HG03565 (cell line): ENCODE measurements around the gene NAALADL2.
"Not testable (repeated sequence)": the region's sequence is repeated elsewhere in the genome, so short reads cannot be mapped to it uniquely, and the experiment has no call there.

Experiments
- ATAC-seq: cut with Tn5 transposase; IDR thresholded peaks from one replicate; pipeline ENCODE4 v1.9.1; 2021; ENCODE audit warnings: mild to moderate bottlenecking, moderate library complexity; ENCODE audit not compliant: unreplicated experiment

The NAALADL2 gene

GRCh38 chr3:175460849-175461399 is 601.8 kb downstream of the NAALADL2 start:
- ATAC-seq: not testable (repeated sequence)

GRCh38 chr3:175464362-175464761 is 605.2 kb downstream of the NAALADL2 start:
- ATAC-seq: no peak

DNA sequence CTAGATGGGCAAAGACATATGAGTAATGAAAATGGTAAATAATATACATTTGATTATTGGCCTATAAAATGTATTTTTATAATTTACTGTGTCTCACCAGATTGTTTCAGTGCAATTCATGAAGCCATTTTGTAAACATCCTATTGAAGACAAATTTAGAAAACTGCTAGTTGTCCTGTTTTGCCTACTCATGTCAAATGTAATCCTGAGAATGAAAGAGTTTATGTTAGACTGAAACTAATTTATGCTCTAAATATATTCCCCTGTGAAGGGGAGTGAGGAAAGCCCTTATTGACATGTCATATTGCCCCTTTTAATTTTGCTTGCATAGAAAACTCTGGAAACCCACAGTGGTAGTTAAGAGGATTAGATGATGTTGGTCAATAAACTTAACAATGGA is 610.0 kb downstream of the NAALADL2 start:
- ATAC-seq: no peak

GRCh38 chr3:175475765-175476164 is 616.6 kb downstream of the NAALADL2 start:
- no peak for ATAC-seq

DNA sequence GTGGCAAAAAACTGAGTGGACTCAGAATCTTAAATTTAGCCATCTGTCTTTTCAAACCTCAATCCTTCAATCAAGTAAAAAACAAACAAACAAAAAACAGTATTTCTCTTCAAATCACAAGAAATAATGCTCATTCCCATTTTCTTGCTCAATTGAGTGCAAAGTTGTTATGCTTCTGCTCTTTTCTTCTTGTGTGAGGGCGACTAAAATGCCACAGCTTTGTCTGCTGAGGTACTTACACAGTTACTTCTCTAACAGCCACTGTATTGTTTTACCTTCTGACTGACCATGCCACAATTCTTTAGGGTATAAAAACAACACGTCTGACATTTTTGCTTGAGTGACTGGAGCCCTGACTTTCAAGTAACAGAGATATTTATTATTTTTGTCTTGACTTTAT is 617.4 kb downstream of the NAALADL2 start:
- ATAC-seq: no peak

DNA sequence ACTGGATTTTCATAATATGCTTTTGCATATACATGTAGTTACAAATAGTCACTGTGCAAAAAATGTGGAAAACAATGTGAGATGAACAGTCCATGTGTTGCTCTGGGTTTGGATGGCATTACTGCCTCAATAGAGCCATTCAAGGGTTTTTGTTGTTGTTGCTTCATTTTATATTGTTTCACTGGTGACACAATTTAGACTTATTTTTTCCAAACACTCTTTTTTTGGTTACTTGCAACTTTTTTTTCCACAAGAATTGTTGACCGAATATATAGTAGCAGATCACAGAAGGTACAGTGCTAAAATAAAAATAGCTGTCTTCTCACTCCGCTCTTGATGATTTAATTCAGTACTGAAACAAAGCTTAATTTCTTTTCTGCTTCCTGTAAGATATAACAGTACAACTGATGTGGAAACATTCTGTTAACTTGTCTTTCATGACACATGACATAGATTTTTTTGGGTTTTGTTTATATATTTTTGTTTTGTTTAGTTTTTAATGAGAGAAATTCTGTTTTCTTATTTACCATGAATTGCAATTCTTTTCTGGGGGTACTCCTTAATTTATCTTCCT is 618.6 kb downstream of the NAALADL2 start:
- peak; percentile 98 for ATAC-seq

DNA sequence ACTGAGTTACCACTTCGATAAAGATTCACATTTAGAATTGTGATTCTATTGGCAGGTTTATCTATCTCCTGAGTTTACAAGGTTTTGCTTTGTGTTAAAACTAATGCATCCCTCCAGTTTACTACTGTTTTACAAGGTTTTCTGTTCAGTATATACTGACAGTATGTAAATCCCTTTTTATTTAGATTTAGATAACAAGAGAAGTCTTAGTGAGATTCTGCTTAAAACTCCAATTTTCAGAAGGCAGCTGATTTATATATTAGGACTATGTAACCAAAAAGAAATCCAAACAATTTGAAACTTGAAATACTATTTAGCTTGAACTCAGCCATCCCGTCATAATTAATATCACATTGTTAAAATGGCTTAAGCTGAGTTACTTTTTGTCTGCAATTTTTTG is 619.2 kb downstream of the NAALADL2 start:
- ATAC-seq: no peak

- ATAC-seq: no peak
Measured at GRCh38 chr3:175479175-175479574, 620.0 kb downstream of the NAALADL2 start.

DNA sequence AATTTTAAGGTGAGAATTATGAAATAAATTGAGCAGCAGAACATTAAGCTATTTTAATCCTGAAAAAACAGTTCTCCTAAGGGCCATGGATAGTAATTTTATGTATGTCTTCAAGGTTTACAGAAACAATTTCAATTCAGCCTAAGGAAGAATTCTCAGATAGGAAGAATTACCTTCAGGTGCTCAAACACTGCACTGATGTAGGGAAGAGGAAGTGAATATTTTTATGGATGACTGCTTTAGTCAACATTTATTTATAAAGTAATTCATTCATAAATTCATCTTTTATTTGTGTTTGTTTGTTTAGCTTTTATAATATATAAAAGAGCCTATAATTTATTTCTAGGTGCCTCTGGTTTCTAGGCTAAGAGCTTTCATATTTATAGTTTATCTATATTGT is 620.7 kb downstream of the NAALADL2 start:
- ATAC-seq: no peak

DNA sequence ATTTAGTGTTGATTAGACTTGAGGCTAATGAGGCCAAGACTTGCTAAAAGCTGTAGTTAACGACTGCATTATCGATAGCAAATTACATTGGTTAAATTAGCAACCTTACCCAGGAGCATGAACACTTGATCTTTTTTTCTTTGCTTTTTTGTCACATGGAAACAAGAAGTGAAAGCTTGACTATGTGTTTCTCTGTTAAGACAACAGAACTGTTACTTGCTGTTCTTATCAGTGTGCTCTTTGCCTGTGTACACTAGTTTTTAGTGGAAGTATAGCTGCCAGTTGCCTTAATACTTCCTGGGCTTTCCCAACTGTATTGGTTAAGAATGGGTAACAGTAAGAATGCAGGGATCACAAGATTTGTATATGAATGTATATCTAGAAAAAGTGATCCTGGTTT is 625.5 kb downstream of the NAALADL2 start:
- peak; percentile 41 for ATAC-seq

- ATAC-seq: no peak
Measured at GRCh38 chr3:175485436-175485835, 626.3 kb downstream of the NAALADL2 start.

- peak; percentile 52 for ATAC-seq
Measured at GRCh38 chr3:175486255-175486654, 627.1 kb downstream of the NAALADL2 start.

- peak; percentile 55 for ATAC-seq
Measured at GRCh38 chr3:175489406-175489805, 630.3 kb downstream of the NAALADL2 start.

DNA sequence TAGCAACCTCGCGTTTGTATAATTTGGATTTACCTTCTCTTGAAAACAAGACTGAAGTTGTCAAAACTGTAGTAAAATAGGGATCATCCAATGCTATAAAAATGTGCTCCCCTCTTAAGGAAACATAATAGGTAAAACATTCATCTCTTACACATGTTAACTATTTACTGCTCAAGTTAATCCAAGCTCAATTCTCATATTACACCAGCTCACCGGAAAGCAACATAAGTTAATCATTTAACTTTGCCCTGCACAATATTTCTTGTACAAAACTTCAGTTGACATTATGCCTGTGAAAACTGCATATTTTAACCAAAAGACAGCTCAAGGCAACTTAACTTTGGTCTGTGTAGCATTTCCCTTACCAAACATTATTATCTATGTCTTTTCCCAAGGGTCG is 634.2 kb downstream of the NAALADL2 start:
- no peak for ATAC-seq

DNA sequence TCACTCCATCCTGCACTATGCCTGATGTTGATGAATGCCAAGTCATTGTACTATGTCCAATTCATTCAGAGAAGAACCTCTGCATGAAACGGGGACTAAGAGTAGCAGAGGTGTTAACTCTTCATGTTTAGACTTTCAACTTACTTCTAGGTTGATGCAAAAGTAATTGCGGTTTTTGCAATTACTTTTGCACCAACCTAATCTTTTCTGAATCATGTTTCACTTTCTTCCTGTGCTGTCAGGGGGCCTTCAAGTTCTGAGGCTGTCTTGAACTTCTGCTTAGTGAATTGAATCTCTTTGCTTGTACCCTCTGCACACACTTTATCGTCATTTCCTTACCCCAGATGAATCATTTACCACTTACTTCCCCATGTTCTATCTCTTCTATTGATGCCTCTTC is 636.2 kb downstream of the NAALADL2 start:
- peak; percentile 89 for ATAC-seq

DNA sequence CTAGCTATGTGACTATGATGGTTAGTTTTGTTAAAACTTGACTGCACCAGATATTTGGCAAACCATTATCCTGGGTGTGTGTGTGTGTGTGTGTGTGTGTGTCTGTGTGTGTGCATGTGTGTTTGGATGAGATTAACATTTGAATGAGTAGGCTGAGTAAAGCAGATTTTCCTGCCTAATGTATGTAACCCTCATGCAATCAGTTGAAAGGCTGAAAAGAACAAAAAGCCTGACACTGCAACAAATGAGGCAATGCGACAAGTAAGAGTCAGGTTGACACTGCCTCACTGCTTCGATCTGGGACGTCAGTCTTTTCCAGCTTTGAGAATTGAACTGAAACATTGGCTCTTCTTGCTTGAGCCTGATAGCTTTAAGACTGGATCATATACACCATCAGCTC is 643.0 kb downstream of the NAALADL2 start:
- ATAC-seq: no peak

DNA sequence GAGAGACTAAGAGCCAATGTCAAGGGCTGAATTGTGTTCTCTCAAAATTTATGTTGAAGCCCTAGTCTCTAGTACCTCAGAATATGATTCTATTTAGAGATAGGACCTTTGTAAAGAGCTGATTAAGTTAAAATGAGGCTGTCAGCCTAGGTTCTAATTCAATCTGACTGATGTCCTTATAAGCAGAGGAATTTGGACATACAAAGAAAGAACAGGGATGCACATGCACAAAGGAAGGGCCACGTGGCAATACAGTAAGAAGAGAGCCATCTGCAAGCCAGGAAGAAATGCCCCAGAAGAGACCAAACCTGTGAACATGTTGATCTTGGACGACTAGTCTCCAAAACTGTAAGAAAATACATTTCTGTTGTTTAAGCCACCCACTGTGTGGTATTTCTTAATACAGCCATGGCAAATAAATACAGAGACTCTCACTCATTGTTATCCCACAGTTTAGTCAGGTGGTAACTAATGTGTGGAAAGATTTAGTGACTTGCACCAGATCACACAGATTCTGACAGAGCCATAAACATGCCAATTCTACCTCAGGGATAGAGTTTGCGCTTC is 652.2 kb downstream of the NAALADL2 start:
- no peak for ATAC-seq

DNA sequence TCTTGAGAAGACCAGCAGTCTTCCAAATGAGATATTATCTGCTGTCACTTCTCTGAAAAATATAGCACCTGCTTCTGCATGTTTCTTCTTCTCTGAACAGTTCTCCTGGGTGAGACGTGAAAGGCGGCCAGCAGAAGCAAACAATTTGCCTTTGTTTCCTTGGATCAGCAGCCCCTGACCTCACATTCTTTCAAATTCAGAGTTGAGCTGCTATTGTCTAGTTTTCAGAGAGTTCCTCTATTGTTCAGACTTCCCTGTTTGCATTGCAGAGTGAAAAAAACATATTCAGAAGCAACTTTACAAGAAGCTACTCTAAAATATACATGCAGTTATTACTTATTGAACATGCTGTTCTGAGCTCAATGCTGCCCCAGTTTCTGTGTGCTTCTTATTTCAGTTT is 653.6 kb downstream of the NAALADL2 start:
- no peak for ATAC-seq

- ATAC-seq: peak; percentile 56
Measured at GRCh38 chr3:175518459-175518858, 659.3 kb downstream of the NAALADL2 start.

GRCh38 chr3:175521406-175521805 is 662.3 kb downstream of the NAALADL2 start:
- no peak for ATAC-seq

- no peak for ATAC-seq
Measured at GRCh38 chr3:175526191-175526590, 667.1 kb downstream of the NAALADL2 start.

- no peak for ATAC-seq
Measured at GRCh38 chr3:175526609-175527280, 667.6 kb downstream of the NAALADL2 start.
